ENCODE data around the gene RHOJ.

- no peak for TF ChIP-seq CTCF (IDR thresholded peaks at IDR 0.05; ENCODE audit: low read depth, low read length)
- TF ChIP-seq MAX (IDR thresholded peaks at IDR 0.05; ENCODE audit: low read depth, low read length), result no peak
Measured at GRCh38 chr14:63300854-63301253, 96.6 kb downstream of the RHOJ start.
